Gastroesophageal sphincter (tissue), 3 donors: ENCODE results near the gene TMEM242.

Source experiments
- EP300 ChIP-seq: sonication (generic); formaldehyde crosslinking; IDR thresholded peaks from one replicate; pipeline ENCODE4 v1.6.1; 2017; ENCODE audit warnings: antibody characterized with exemption, mild to moderate bottlenecking
- POLR2A ChIP-seq, 2 donors: fragments of 450-650 bp; IDR thresholded peaks; one replicate each; pipeline ENCODE4 v1.6.1; 2017; ENCODE audit warnings: antibody characterized with exemption in 2 of 2, mild to moderate bottlenecking in 2 of 2, moderate library complexity in 1 of 2
- POLR2AphosphoS5 ChIP-seq: sonication (generic); formaldehyde crosslinking; IDR thresholded peaks from one replicate; pipeline ENCODE4 v1.6.1; 2017; ENCODE audit warnings: antibody characterized with exemption
- TF ChIP-seq, protein P1 (sequence below), 4 experiments: fragments of 200-600 bp in 2 of 4; fragments of 450-650 bp in 2 of 4; sonication (generic) in 1 of 4; IDR thresholded peaks; one replicate each; pipeline ENCODE4 v1.5.1; 2017 to 2019; ENCODE audit warnings: antibody characterized with exemption in 4 of 4, mild to moderate bottlenecking in 2 of 4, moderate library complexity in 2 of 4

- no peak for TF ChIP-seq POLR2A (IDR thresholded peaks at IDR 0.05)
- TF ChIP-seq, protein P1, sequence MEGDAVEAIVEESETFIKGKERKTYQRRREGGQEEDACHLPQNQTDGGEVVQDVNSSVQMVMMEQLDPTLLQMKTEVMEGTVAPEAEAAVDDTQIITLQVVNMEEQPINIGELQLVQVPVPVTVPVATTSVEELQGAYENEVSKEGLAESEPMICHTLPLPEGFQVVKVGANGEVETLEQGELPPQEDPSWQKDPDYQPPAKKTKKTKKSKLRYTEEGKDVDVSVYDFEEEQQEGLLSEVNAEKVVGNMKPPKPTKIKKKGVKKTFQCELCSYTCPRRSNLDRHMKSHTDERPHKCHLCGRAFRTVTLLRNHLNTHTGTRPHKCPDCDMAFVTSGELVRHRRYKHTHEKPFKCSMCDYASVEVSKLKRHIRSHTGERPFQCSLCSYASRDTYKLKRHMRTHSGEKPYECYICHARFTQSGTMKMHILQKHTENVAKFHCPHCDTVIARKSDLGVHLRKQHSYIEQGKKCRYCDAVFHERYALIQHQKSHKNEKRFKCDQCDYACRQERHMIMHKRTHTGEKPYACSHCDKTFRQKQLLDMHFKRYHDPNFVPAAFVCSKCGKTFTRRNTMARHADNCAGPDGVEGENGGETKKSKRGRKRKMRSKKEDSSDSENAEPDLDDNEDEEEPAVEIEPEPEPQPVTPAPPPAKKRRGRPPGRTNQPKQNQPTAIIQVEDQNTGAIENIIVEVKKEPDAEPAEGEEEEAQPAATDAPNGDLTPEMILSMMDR (IDR thresholded peaks at IDR 0.05), result no peak
- TF ChIP-seq POLR2AphosphoS5, result no peak
- TF ChIP-seq EP300, result no peak
Observed at GRCh38 chr6:157270308-157270707, 53.0 kb downstream of the TMEM242 start.
